H1 (cell line): ENCODE data around the gene SEH1L. TPM values are rescaled to one million over a fixed set of nuclear protein-coding genes. Genes with fewer than 3 reads are reported as not detected.

Experiments
- CTCF ChIA-PET: fragments of 300-600 bp; sonication (Branson Sonifier 250); formaldehyde crosslinking; loops from one replicate; lab custom pipeline; 2021; ENCODE audit not compliant: partially characterized antibody; lab: Charles Lee
- POLR2A ChIA-PET: fragments of 300-600 bp; sonication (Branson Sonifier 250); formaldehyde crosslinking; loops from one replicate; lab custom pipeline; 2021; ENCODE audit warnings: inconsistent platforms; ENCODE audit not compliant: partially characterized antibody; lab: Charles Lee
- DNase-seq, 2 experiments: peaks; one replicate each; pipeline versions ENCODE4 v3.0.0 to v3.0.0-alpha.2; 2010 to 2022; ENCODE audit warnings: low spot score in 2 of 2, low read depth in 1 of 2, mixed read lengths in 1 of 2
- FAIRE-seq: peaks from 2 replicates; lab custom pipeline; 2011; peaks lifted over from hg19 to GRCh38; lab: Jason Lieb, UNC
- H2AFZ ChIP-seq: 2 replicates; pipeline ENCODE4 v1.8.1; 2012; ENCODE audit warnings: low read length, inconsistent platforms
- H2AK5ac ChIP-seq: 2 replicates; pipeline ENCODE4 v1.6.1; 2013; ENCODE audit warnings: low read depth, low read length
- H2BK120ac ChIP-seq: replicated peaks from 2 replicates; pipeline ENCODE3; 2013; ENCODE audit warnings: low read depth, low read length, inconsistent platforms
- H2BK12ac ChIP-seq: 2 replicates; pipeline ENCODE4 v1.6.1; 2013; ENCODE audit warnings: low read depth, low read length
- H2BK15ac ChIP-seq: 2 replicates; pipeline ENCODE4 v1.6.1; 2013; ENCODE audit warnings: low read length
- H2BK20ac ChIP-seq: 2 replicates; pipeline ENCODE4 v1.6.1; 2013; ENCODE audit warnings: low read length
- H2BK5ac ChIP-seq: 2 replicates; pipeline ENCODE4 v1.6.1; 2013; ENCODE audit warnings: low read depth, low read length
- H3K14ac ChIP-seq: 2 replicates; pipeline ENCODE4 v1.6.1; 2013; ENCODE audit warnings: inconsistent platforms; ENCODE audit not compliant: insufficient read length
- H3K18ac ChIP-seq: 2 replicates; pipeline ENCODE4 v1.6.1; 2013; ENCODE audit warnings: low read length; ENCODE audit errors: extremely low read depth
- H3K23ac ChIP-seq: 2 replicates; pipeline ENCODE4 v1.6.1; 2013; ENCODE audit warnings: inconsistent platforms; ENCODE audit not compliant: insufficient read length
- H3K23me2 ChIP-seq: 2 replicates; pipeline ENCODE4 v1.6.1; 2013; ENCODE audit warnings: low read depth, low read length
- H3K27ac ChIP-seq: 2 replicates; pipeline ENCODE4 v1.6.1; 2011; ENCODE audit warnings: low read depth, low read length, inconsistent platforms
- H3K27me3 ChIP-seq, 4 experiments: replicated peaks in 1 of 4; 1 replicate in 1 of 4; 2 replicates in 3 of 4; pipeline versions ENCODE4 v1.6.1 to v1.8.1; 2011 to 2013; ENCODE audit warnings: low read length in 3 of 4, mild to moderate bottlenecking in 3 of 4, inconsistent platforms in 2 of 4, mixed read lengths in 2 of 4, moderate library complexity in 1 of 4; ENCODE audit not compliant: control insufficient read depth in 3 of 4, insufficient read depth in 3 of 4; ENCODE audit errors: extremely low read depth in 1 of 4
- H3K36me3 ChIP-seq, 4 experiments: 2 replicates each; pipeline versions ENCODE4 v1.6.1 to v1.8.1; 2011 to 2013; ENCODE audit warnings: mild to moderate bottlenecking in 4 of 4, low read length in 3 of 4, moderate library complexity in 2 of 4, control low read depth in 1 of 4, inconsistent platforms in 1 of 4; ENCODE audit not compliant: insufficient read depth in 4 of 4, control insufficient read depth in 2 of 4
- H3K4ac ChIP-seq: replicated peaks from 2 replicates; pipeline ENCODE3; 2013; ENCODE audit warnings: low read length, low read depth, mixed read lengths, inconsistent platforms; ENCODE audit not compliant: insufficient read length
- H3K4me1 ChIP-seq, 4 experiments: replicated peaks in 1 of 4; 1 replicate in 1 of 4; 2 replicates in 3 of 4; pipeline versions ENCODE4 v1.6.1 to v1.8.1; 2011 to 2013; ENCODE audit warnings: low read length in 3 of 4, inconsistent platforms in 2 of 4, mixed read lengths in 1 of 4; ENCODE audit not compliant: insufficient read depth in 4 of 4, control insufficient read depth in 3 of 4
- H3K4me2 ChIP-seq, 2 experiments: 2 replicates each; pipeline versions ENCODE4 v1.6.1 to v1.8.1; 2011 to 2013; ENCODE audit warnings: low read depth in 2 of 2, low read length in 2 of 2, control low read depth in 1 of 2, inconsistent platforms in 1 of 2, mild to moderate bottlenecking in 1 of 2; ENCODE audit not compliant: insufficient read depth in 1 of 2
- H3K4me3 ChIP-seq, 4 experiments: fragments of 200-600, 300-600 bp in 1 of 4; sonication (generic), shearing (Covaris generic), sonication (Bioruptor Twin) in 1 of 4; 2 replicates each; pipeline versions ENCODE4 v1.5.1 to v1.8.1; 2011 to 2016; ENCODE audit warnings: low read length in 4 of 4, low read depth in 3 of 4, control low read depth in 2 of 4, inconsistent platforms in 2 of 4, mild to moderate bottlenecking in 2 of 4, mixed read lengths in 1 of 4, moderate library complexity in 1 of 4; ENCODE audit not compliant: insufficient read depth in 2 of 4; ENCODE audit errors: extremely low read depth in 1 of 4
- H3K56ac ChIP-seq: replicated peaks from 2 replicates; pipeline ENCODE3; 2013; ENCODE audit warnings: low read depth, mild to moderate bottlenecking, mixed read lengths, low read length, inconsistent platforms; ENCODE audit not compliant: insufficient read length
- H3K79me1 ChIP-seq: 2 replicates; pipeline ENCODE4 v1.6.1; 2013; ENCODE audit warnings: low read depth, low read length, control low read depth
- H3K79me2 ChIP-seq, 2 experiments: 2 replicates each; pipeline versions ENCODE4 v1.6.1 to v1.8.1; 2012 to 2013; ENCODE audit warnings: low read length in 2 of 2, mild to moderate bottlenecking in 2 of 2, inconsistent platforms in 1 of 2; ENCODE audit not compliant: insufficient read depth in 2 of 2, control insufficient read depth in 1 of 2
- H3K9ac ChIP-seq, 4 experiments: replicated peaks in 1 of 4; 1 replicate in 1 of 4; 2 replicates in 3 of 4; pipeline versions ENCODE4 v1.6.1 to v1.8.1; 2011 to 2013; ENCODE audit warnings: low read depth in 3 of 4, low read length in 3 of 4, control low read depth in 2 of 4, mild to moderate bottlenecking in 2 of 4, moderate library complexity in 2 of 4, inconsistent platforms in 1 of 4; ENCODE audit errors: extremely low read depth in 1 of 4
- H3K9me3 ChIP-seq, 2 experiments: 2 replicates each; pipeline versions ENCODE4 v1.6.1 to v1.8.1; 2012 to 2013; ENCODE audit warnings: mild to moderate bottlenecking in 2 of 2, moderate library complexity in 2 of 2, control low read depth in 1 of 2, inconsistent platforms in 1 of 2, low read depth in 1 of 2, low read length in 1 of 2, mixed read lengths in 1 of 2; ENCODE audit not compliant: insufficient read depth in 2 of 2
- H4K20me1 ChIP-seq, 2 experiments: replicated peaks in 1 of 2; 2 replicates each; pipeline versions ENCODE3 to v1.8.1; 2011 to 2013; ENCODE audit warnings: inconsistent platforms in 2 of 2, low read length in 2 of 2, mild to moderate bottlenecking in 1 of 2; ENCODE audit not compliant: insufficient read depth in 2 of 2, control insufficient read depth in 1 of 2
- H4K5ac ChIP-seq: 2 replicates; pipeline ENCODE4 v1.6.1; 2013; ENCODE audit warnings: low read length, low read depth, mixed read lengths, inconsistent platforms; ENCODE audit not compliant: insufficient read length
- H4K8ac ChIP-seq: 2 replicates; pipeline ENCODE4 v1.8.0; 2013; ENCODE audit warnings: mild to moderate bottlenecking, moderate library complexity, low read length, inconsistent platforms; ENCODE audit not compliant: insufficient read depth; ENCODE audit errors: extremely low read depth
- H4K91ac ChIP-seq: replicated peaks from 2 replicates; pipeline ENCODE3; 2013; ENCODE audit warnings: low read length, mixed read lengths, inconsistent platforms; ENCODE audit not compliant: insufficient read length
- CREB1 ChIP-seq: IDR thresholded peaks from 2 replicates; pipeline ENCODE4 v1.6.1; 2012; ENCODE audit warnings: inconsistent platforms
- FOSL1 ChIP-seq: IDR thresholded peaks from 2 replicates; pipeline ENCODE4 v1.6.1; 2011; ENCODE audit warnings: mild to moderate bottlenecking, low read depth, low read length, moderate library complexity; ENCODE audit not compliant: insufficient read depth
- HDAC2 ChIP-seq, 2 experiments: fragments of 300-600 bp in 1 of 2; sonication (generic) in 1 of 2; IDR thresholded peaks; 2 replicates each; pipeline ENCODE4 v1.6.1; 2011 to 2012; ENCODE audit warnings: low read depth in 2 of 2, low read length in 2 of 2, mild to moderate bottlenecking in 2 of 2, moderate library complexity in 2 of 2, borderline replicate concordance in 1 of 2, inconsistent platforms in 1 of 2
- HDAC6 ChIP-seq: IDR thresholded peaks from one replicate; pipeline ENCODE4 v1.7.1; 2012; ENCODE audit warnings: low read depth, mild to moderate bottlenecking, inconsistent platforms, low read length, moderate library complexity
- KDM5A ChIP-seq: fragments of 200-600 bp; IDR thresholded peaks from 2 replicates; pipeline ENCODE4 v1.7.1; 2012; ENCODE audit warnings: mild to moderate bottlenecking, low read length, inconsistent platforms, mixed read lengths
- MAFK ChIP-seq: IDR thresholded peaks from 2 replicates; pipeline ENCODE4 v1.6.1; 2012; ENCODE audit warnings: low read depth, mild to moderate bottlenecking, improper control_type of control experiment, low read length
- POLR2A ChIP-seq, 2 experiments: IDR thresholded peaks; 1 replicate in 1 of 2; 2 replicates in 1 of 2; pipeline ENCODE4 v1.6.1; 2011; ENCODE audit warnings: low read depth in 2 of 2, low read length in 2 of 2, mild to moderate bottlenecking in 2 of 2; ENCODE audit errors: control extremely low read depth in 1 of 2
- RBBP5 ChIP-seq: IDR thresholded peaks from 2 replicates; pipeline ENCODE4 v1.7.1; 2012; ENCODE audit warnings: low read depth, mild to moderate bottlenecking, inconsistent platforms, low read length, moderate library complexity, borderline replicate concordance
- TAF7 ChIP-seq: optimal IDR thresholded peaks from 2 replicates; pipeline ENCODE3; 2011; ENCODE audit warnings: low read depth, mild to moderate bottlenecking, inconsistent platforms, low read length, moderate library complexity, borderline replicate concordance
- WGBS, 2 experiments: shearing (Covaris generic) in 1 of 2; methylation state at CpG; one replicate each; pipeline versions ENCODE4 v1.1.6 to v1.1.7; 2013 to 2015; ENCODE audit warnings: low lambda C conversion rate in 2 of 2, mixed read lengths in 2 of 2, inconsistent platforms in 1 of 2, low coverage in 1 of 2, missing lambda C conversion rate in 1 of 2; ENCODE audit not compliant: insufficient replicate concordance in 2 of 2, insufficient coverage in 1 of 2, insufficient read length in 1 of 2; ENCODE audit errors: extremely low coverage in 1 of 2, missing lambda C conversion rate in 1 of 2; 5-methylcytosine and 5-hydroxymethylcytosine counted together
- polyA plus RNA-seq, 7 experiments: library from polyadenylated mRNA; depleted of rRNA in 3 of 7; stranded (reverse) in 5 of 7; unstranded in 2 of 7; fragments of >200 nt in 5 of 7; fragments of 200-250 nt in 2 of 7; gene quantifications; 1 replicate in 5 of 7; 2 replicates in 1 of 7; 4 replicates in 1 of 7; pipeline versions ENCODE4 v1.2.1 to v1.2.3, GENCODE V29; 2011 to 2013; ENCODE audit warnings: missing spikeins in 2 of 7, mixed read lengths in 2 of 7
- total RNA-seq: library from RNA; stranded (reverse); fragmentation: NEBNext Ultra II Directional; extraction: Animal tissue kit (Norgen Biotek cat#: 25700); gene quantifications from 2 replicates; pipeline ENCODE4 v1.2.1, GENCODE V29; 2021
- TF ChIP-seq, protein P1 (sequence below): IDR thresholded peaks from 2 replicates; pipeline ENCODE4 v1.6.1; 2012; ENCODE audit warnings: inconsistent platforms

The SEH1L gene
- total and polyA plus RNA-seq, 2 of the 8 experiments (the other 6 are each of a cell fraction or from before 2014, with no cell fraction given): 41.7 to 96.7 TPM

GRCh38 chr18:13028869-13029268 is 81.1 kb downstream of the SEH1L start:
- FAIRE-seq: no peak
- H3K4me2 ChIP-seq: no peak overlapping the region
- no peak overlapping the region for H2BK12ac ChIP-seq
- H3K56ac ChIP-seq: no peak overlapping the region
- H3K27me3 ChIP-seq: no peaks in the 10 kb centered on the region
- H2BK15ac ChIP-seq: no peak overlapping the region
- H3K79me1 ChIP-seq: no peaks in the 10 kb centered on the region
- ChIA-PET CTCF (interaction anchor here (1.5 kb wide), 1 partner anchor 25 kb away, joined by 3 read pairs; no protein-coding TSS in a partner anchor), POLR2A (no interaction called here)
- H2AK5ac ChIP-seq: no peak overlapping the region
- H3K27ac ChIP-seq: no peak overlapping the region
- no peaks in the 10 kb centered on the region for H3K4me1 ChIP-seq
- no peaks in the 10 kb centered on the region for H3K9me3 ChIP-seq
- no peak overlapping the region for H2BK20ac ChIP-seq
- no peak overlapping the region for H3K4me3 ChIP-seq
- no peak overlapping the region for H2AFZ ChIP-seq
- no peak overlapping the region for H4K8ac ChIP-seq
- 0 out of 4 replicates have a peak, but pooled peaks cover 0 to 2% of the 10 kb centered on the region in 2 experiments for H3K79me2 ChIP-seq
- DNase-seq: no peak
- peaks cover 0 to 4% of the 10 kb centered on the region in 2 experiments for H4K20me1 ChIP-seq
- no peak overlapping the region for H3K4ac ChIP-seq
- no peak overlapping the region for H3K18ac ChIP-seq
- H3K9ac ChIP-seq: no peak overlapping the region
- 82% methylated on average over 2 of the region's 2 CpGs; no CpG with 5 or more reads in 1 of the 2 experiments for WGBS, 2 experiments
- H3K23me2 ChIP-seq: no peaks in the 10 kb centered on the region
- H2BK120ac ChIP-seq: no peak overlapping the region
- peaks cover 2 to 29% (median 11%) of the 10 kb centered on the region in 4 experiments for H3K36me3 ChIP-seq
- H4K5ac ChIP-seq: no peak overlapping the region
- no peak overlapping the region for H3K23ac ChIP-seq
- no peak for TF ChIP-seq FOSL1
- no peak for TF ChIP-seq TAF7
- no peak for TF ChIP-seq POLR2A (IDR thresholded peaks at IDR 0.05; ENCODE audit: control extremely low read depth in 1 of 2, low read depth in 2 of 2, low read length in 2 of 2)
- no peak for TF ChIP-seq HDAC6
- TF ChIP-seq, protein P1, sequence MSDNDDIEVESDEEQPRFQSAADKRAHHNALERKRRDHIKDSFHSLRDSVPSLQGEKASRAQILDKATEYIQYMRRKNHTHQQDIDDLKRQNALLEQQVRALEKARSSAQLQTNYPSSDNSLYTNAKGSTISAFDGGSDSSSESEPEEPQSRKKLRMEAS: no peak
- TF ChIP-seq CREB1: no peak
- no peak for TF ChIP-seq RBBP5
- no peak for TF ChIP-seq KDM5A
- no peak for TF ChIP-seq HDAC2 (IDR thresholded peaks at IDR 0.05; ENCODE audit: borderline replicate concordance in 1 of 2, low read depth in 2 of 2, low read length in 2 of 2)
- TF ChIP-seq MAFK: no peak
- no peak overlapping the region for H4K91ac ChIP-seq
- no peak overlapping the region for H2BK5ac ChIP-seq
- no peak overlapping the region for H3K14ac ChIP-seq
